Thoracic aorta (tissue), 2 donors: ENCODE results near the gene NRXN2. TPM values are rescaled to one million over a fixed set of nuclear protein-coding genes. Genes with fewer than 3 reads are reported as not detected.

ENCODE experiments used
- ATAC-seq: fragments of 150-250 bp; one replicate; pipeline ENCODE4 v1.8.0; 2017; ENCODE audit warnings: low read depth; ENCODE audit not compliant: insufficient number of reproducible peaks, low FRiP score
- DNase-seq: peaks from one replicate; pipeline ENCODE4 v3.0.0-alpha.2; 2020; ENCODE audit warnings: low spot score
- H3K27ac ChIP-seq, 2 donors: fragments of 200-600 bp; sonication (generic); 1 replicate in 1 of 2; 2 replicates in 1 of 2; pipeline ENCODE4 v1.5.1; 2016; ENCODE audit warnings: mild to moderate bottlenecking in 2 of 2, moderate library complexity in 2 of 2
- H3K27me3 ChIP-seq: fragments of 200-600 bp; sonication (generic); replicated peaks from 2 replicates; pipeline ENCODE4 v1.6.0; 2016; ENCODE audit warnings: mild to moderate bottlenecking; ENCODE audit not compliant: insufficient read depth
- H3K36me3 ChIP-seq: fragments of 200-600 bp; sonication (generic); one replicate; pipeline ENCODE4 v1.5.1; 2016
- H3K4me1 ChIP-seq, 2 donors: fragments of 200-600 bp; sonication (generic); 1 replicate in 1 of 2; 2 replicates in 1 of 2; pipeline versions ENCODE4 v1.5.1 to v1.6.0; 2016; ENCODE audit warnings: low read depth in 2 of 2, mild to moderate bottlenecking in 1 of 2; ENCODE audit not compliant: control insufficient read depth in 1 of 2
- H3K4me3 ChIP-seq: fragments of 200-600 bp; sonication (generic); 2 replicates; pipeline ENCODE4 v1.5.1; 2016; ENCODE audit warnings: mild to moderate bottlenecking
- H3K9me3 ChIP-seq: fragments of 200-600 bp; sonication (generic); 2 replicates; pipeline ENCODE4 v1.5.1; 2016
- total RNA-seq, 2 donors: library from RNA; depleted of rRNA; stranded (reverse); fragments of >200 nt; gene quantifications; one replicate each; pipeline versions ENCODE4 v1.1.0 to v1.2.3, GENCODE V29; 2016
- TF ChIP-seq, protein P1 (sequence below): fragments of 200-600 bp; sonication (generic); IDR thresholded peaks from one replicate; pipeline ENCODE4 v1.5.1; 2019; ENCODE audit warnings: antibody characterized with exemption

The NRXN2 gene
- total RNA-seq, 2 donors from 2014 or later, result 40.3 to 41.3 TPM

- no peak for ATAC-seq
- TF ChIP-seq, protein P1, sequence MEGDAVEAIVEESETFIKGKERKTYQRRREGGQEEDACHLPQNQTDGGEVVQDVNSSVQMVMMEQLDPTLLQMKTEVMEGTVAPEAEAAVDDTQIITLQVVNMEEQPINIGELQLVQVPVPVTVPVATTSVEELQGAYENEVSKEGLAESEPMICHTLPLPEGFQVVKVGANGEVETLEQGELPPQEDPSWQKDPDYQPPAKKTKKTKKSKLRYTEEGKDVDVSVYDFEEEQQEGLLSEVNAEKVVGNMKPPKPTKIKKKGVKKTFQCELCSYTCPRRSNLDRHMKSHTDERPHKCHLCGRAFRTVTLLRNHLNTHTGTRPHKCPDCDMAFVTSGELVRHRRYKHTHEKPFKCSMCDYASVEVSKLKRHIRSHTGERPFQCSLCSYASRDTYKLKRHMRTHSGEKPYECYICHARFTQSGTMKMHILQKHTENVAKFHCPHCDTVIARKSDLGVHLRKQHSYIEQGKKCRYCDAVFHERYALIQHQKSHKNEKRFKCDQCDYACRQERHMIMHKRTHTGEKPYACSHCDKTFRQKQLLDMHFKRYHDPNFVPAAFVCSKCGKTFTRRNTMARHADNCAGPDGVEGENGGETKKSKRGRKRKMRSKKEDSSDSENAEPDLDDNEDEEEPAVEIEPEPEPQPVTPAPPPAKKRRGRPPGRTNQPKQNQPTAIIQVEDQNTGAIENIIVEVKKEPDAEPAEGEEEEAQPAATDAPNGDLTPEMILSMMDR, result no peak
- Histone ChIP-seq H3K27me3 (no peaks in the 10 kb centered on the region), H3K4me1 (no peaks in the 10 kb centered on the region), H3K4me3 (no peak overlapping the region), H3K9me3 (no peaks in the 10 kb centered on the region), H3K27ac (no peak overlapping the region), H3K36me3 (no peaks in the 10 kb centered on the region)
- no peak for DNase-seq
Measured at GRCh38 chr11:64698427-64698826, 24.6 kb downstream of the NRXN2 start.

DNA sequence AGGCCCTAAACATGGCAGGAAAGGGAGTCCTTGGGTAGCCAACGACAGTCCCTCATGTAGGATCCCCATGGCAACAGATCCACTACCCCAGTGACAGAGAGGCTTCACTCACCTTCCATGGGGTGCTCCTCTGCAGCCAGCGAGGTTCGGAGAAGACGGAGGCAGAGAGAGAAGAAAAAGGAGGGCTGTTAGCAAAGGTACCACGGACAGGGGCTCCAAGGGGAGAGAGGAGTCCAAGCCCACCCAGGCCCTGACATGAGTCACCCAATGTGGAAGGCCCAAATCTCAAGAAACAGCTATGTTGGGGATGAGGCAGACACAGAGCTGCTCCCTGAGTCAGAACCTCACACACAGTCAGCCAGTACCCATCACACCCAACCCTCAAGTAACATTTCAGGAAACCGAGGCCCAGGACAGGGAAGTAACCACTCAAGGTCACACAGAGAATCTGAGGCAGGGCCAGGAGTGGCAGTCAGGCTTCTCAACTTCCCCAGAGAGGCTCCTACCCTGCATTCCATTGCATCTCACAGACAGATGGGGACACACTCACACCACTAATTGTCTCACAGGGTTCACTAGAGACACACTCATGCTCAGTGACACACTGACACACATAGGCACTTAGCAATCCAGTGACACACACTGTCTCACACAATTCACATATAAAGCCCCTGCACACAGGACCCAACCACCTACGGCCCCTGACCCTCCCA, 25.2 kb downstream of the NRXN2 start:
- no peak for DNase-seq

DNA sequence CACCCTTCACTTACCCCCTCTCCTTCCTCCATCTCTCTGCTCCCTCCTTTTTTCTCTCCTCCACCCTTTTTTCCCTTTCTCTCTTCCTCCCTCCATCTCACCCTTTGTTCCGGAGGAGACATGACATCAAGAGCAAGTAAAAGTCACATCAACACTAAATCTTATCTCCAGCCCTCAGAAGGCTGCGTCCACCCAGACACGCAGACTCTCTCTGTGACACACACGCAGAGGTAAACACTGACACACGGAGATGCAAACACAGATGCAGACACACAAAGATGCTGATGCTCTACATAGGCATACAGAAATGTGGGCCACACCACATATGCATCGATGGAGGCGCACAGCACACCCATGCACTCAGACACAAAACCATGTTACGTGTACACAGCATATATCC, 27.0 kb downstream of the NRXN2 start:
- TF ChIP-seq, protein P1, result no peak
- no peak overlapping the region for H3K4me3 ChIP-seq
- ATAC-seq, result no peak

More for the DNA sequence above, 25.2 kb downstream of the NRXN2 start:
- Histone ChIP-seq H3K9me3 (no peaks in the 10 kb centered on the region), H3K36me3 (no peaks in the 10 kb centered on the region), H3K27me3 (no peaks in the 10 kb centered on the region), H3K4me1 (no peaks in the 10 kb centered on the region), H3K4me3 (no peak overlapping the region), H3K27ac (no peak overlapping the region)
- TF ChIP-seq, protein P1, result no peak
- no peak for ATAC-seq

GRCh38 chr11:64695548-64695947, 27.4 kb downstream of the NRXN2 start:
- no peak overlapping the region for H3K27ac ChIP-seq
- no peak for ATAC-seq

More for the DNA sequence above, 27.0 kb downstream of the NRXN2 start:
- no peak overlapping the region for H3K27ac ChIP-seq
- H3K9me3 ChIP-seq, result no peaks in the 10 kb centered on the region
- no peak for DNase-seq
- H3K36me3 ChIP-seq, result no peaks in the 10 kb centered on the region
- no peaks in the 10 kb centered on the region for H3K4me1 ChIP-seq
- no peaks in the 10 kb centered on the region for H3K27me3 ChIP-seq

DNA sequence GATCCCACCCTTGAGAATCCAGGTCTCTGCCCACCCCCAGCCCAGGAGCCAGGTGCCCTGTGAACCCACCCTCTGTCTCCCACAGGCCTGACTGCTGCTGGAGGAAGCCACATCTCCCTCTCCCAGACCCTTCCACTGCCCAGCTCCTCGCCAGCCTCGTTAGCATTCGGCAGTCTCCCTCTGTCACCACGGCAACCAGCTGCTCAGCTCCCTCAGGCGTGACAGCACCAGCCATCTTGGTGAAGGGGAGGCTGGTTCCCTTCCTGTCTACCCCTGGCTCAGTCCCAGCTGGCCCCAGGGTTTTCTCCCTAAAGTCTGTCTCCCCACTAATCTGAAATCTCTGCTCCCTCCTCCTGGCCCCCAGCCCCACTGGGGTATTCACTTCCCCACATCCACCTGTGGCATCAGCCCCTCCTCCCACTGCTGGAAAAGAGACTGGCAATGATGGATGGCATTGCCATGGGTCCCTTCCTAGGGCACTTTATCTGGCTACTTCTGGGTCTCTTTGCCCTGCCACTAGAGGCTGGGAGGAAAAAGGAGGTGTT, 28.1 kb downstream of the NRXN2 start:
- no peak for ATAC-seq
- Histone ChIP-seq H3K9me3 (no peaks in the 10 kb centered on the region), H3K27ac (no peak overlapping the region), H3K4me3 (no peak overlapping the region), H3K36me3 (no peaks in the 10 kb centered on the region), H3K4me1 (no peaks in the 10 kb centered on the region), H3K27me3 (no peaks in the 10 kb centered on the region)
- no peak for DNase-seq
- TF ChIP-seq, protein P1, result no peak

More at GRCh38 chr11:64695548-64695947, 27.4 kb downstream of the NRXN2 start:
- no peaks in the 10 kb centered on the region for H3K27me3 ChIP-seq
- DNase-seq, result no peak
- H3K4me3 ChIP-seq, result no peak overlapping the region
- H3K9me3 ChIP-seq, result no peaks in the 10 kb centered on the region
- H3K4me1 ChIP-seq, result no peaks in the 10 kb centered on the region
- TF ChIP-seq, protein P1, result no peak
- H3K36me3 ChIP-seq, result no peaks in the 10 kb centered on the region
